Right lobe of liver (tissue), 4 donors: ENCODE measurements around the gene DMTF1.

Experiments
- CTCF ChIP-seq, 4 donors: fragments of 200-600 bp in 3 of 4; fragments of 450-650 bp in 1 of 4; IDR thresholded peaks; one replicate each; pipeline versions ENCODE4 v1.5.1 to v1.8.0; 2016 to 2022; ENCODE audit warnings: antibody characterized with exemption in 4 of 4, mild to moderate bottlenecking in 2 of 4
- POLR2A ChIP-seq: fragments of 450-650 bp; IDR thresholded peaks from one replicate; pipeline ENCODE4 v1.6.1; 2017; ENCODE audit warnings: antibody characterized with exemption, mild to moderate bottlenecking
- donor health status: DM: no; HTN: no; CAD: no.
- donor health status: DM: no; HTN: no; CAD: no.
- donor health status: DM: no; HTN: yes; CAD: no.

GRCh38 chr7:87202208-87202607, 50.0 kb downstream of the DMTF1 start:
- TF ChIP-seq CTCF (IDR thresholded peaks at IDR 0.05) = no peak
- TF ChIP-seq POLR2A = no peak
